K562 (cell line): Measurements from ENCODE around the gene HSPA1L. TPM values are rescaled to one million over a fixed set of nuclear protein-coding genes. Genes with fewer than 3 reads are reported as not detected.
A peak's percentile ranks its signal among the peaks of the same experiment; 100 is the strongest.

Experiments
- BRD9 ChIP-seq: fragments of 450-650 bp; IDR thresholded peaks from 2 replicates; pipeline ENCODE4 v1.6.1; 2018; ENCODE audit warnings: low read depth; ENCODE audit not compliant: partially characterized antibody
- GABPB1 ChIP-seq: sonication (generic); formaldehyde crosslinking; IDR thresholded peaks from 2 replicates; pipeline ENCODE4 v1.8.0; 2022; ENCODE audit warnings: mild to moderate bottlenecking, missing genetic modification reagents
- KAT2B ChIP-seq: IDR thresholded peaks from one replicate; pipeline ENCODE4 v1.6.1; 2012; ENCODE audit warnings: low read depth, mild to moderate bottlenecking, control low read depth, inconsistent platforms, low read length, moderate library complexity
- POLR2AphosphoS5 ChIP-seq: IDR thresholded peaks from 2 replicates; pipeline ENCODE4 v1.6.1; 2011; ENCODE audit warnings: mild to moderate bottlenecking, low read depth, low read length, moderate library complexity; ENCODE audit not compliant: control insufficient read depth, insufficient read depth
- POLR3G ChIP-seq: IDR thresholded peaks from 2 replicates; pipeline ENCODE4 v1.6.1; 2011; ENCODE audit not compliant: insufficient read length, insufficient replicate concordance; ENCODE audit errors: extremely low read depth
- RB1 ChIP-seq: fragments of 450-650 bp; IDR thresholded peaks from 2 replicates; pipeline ENCODE4 v1.6.1; 2017; ENCODE audit warnings: low read depth, mild to moderate bottlenecking
- RCOR1 ChIP-seq, 2 experiments: IDR thresholded peaks; 2 replicates each; pipeline ENCODE4 v1.6.1; 2012; ENCODE audit warnings: low read depth in 2 of 2, low read length in 2 of 2, borderline replicate concordance in 1 of 2, improper control_type of control experiment in 1 of 2
- SMARCA4 ChIP-seq: fragments of 450-650 bp; IDR thresholded peaks from 2 replicates; pipeline ENCODE4 v1.6.1; 2016
- polyA plus RNA-seq, 8 experiments: library from polyadenylated mRNA; depleted of rRNA in 4 of 8; stranded (reverse) in 5 of 8; unstranded in 3 of 8; fragments of >200 nt; fragmentation: Nextera tagmentation in 2 of 8; fragmentation: Illumina TruSeq in 1 of 8; extraction: Ambion mirVana in 2 of 8; extraction: Trizol in 1 of 8; gene quantifications; 2 replicates each; pipeline versions ENCODE4 v1.2.1 to v1.2.3, GENCODE V29; 2011 to 2014; ENCODE audit warnings: inconsistent platforms in 1 of 8, missing spikeins in 1 of 8
- total RNA-seq, 7 experiments: library from RNA; depleted of rRNA in 6 of 7; stranded (reverse); fragments of >200 nt in 6 of 7; fragmentation: Illumina TruSeq in 2 of 7; extraction: Trizol in 2 of 7; gene quantifications; 2 replicates each; pipeline versions ENCODE4 v1.2.1 to v1.2.3, GENCODE V29; 2011 to 2021; ENCODE audit warnings: low replicate concordance in 1 of 7
- TF ChIP-seq, protein P1 (sequence below), 2 experiments: fragments of 450-650 bp; formaldehyde crosslinking in 1 of 2; IDR thresholded peaks; 2 replicates each; pipeline versions ENCODE4 v1.4.0 to v1.6.1; 2014 to 2020; ENCODE audit warnings: mild to moderate bottlenecking in 2 of 2, borderline replicate concordance in 1 of 2, low read depth in 1 of 2
- TF ChIP-seq, protein P2 (sequence below): sonication (generic); formaldehyde crosslinking; IDR thresholded peaks from 2 replicates; pipeline ENCODE4 v1.8.1; 2023; ENCODE audit warnings: mild to moderate bottlenecking, missing genetic modification reagents
- TF ChIP-seq, protein P3 (sequence below): IDR thresholded peaks from 2 replicates; pipeline ENCODE4 v1.6.1; 2011; ENCODE audit not compliant: insufficient read length; ENCODE audit errors: extremely low read depth
- TF ChIP-seq, protein P4 (sequence below): fragments of 250-450 bp; sonication (Bioruptor Pico); IDR thresholded peaks from 2 replicates; pipeline ENCODE4 v1.8.0; 2021; ENCODE audit warnings: moderate library complexity, mild to moderate bottlenecking, inconsistent platforms

The HSPA1L gene
- total and polyA plus RNA-seq, 9 of the 15 experiments (the other 6 are each of a cell fraction or from before 2014, with no cell fraction given): 0.14 to 2.1 (median 1.3) TPM

DNA sequence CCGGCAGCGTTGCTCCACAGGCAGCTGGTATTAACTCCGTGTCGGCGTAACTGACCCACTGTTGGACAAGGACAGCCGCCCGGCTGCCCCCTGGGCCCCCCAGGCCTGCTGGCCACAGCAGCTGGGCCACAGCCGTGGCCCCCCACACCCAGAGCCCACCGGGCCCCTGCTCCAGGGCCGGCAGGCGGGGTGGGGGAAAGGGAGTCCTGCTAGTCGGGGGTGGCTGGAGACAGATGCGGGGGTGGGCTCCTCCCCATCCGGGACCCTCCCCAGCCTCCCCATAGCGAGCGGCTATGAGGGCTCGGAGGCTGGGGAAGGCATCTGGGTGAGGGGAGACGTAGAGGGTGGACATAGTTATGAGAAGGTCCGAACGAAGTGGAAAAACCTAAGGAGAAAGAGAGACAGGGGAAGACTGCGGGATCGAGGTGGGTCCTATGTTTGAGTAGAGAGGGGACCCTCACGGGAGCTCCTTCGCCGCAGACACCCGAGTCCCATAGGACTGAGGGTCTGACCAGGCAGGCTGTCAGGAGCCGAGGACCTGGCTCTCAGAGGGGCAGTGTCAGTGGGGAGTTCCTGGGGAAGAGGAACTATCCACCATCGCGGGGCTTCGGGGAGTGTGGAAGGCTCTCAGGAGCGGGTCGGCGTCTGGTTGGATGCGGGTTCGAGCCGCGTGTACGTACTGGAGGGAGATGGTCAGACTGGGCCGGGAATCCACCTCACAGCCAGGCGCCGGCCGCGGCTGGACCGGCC is 20.0 kb downstream of the HSPA1L start (continued):
- TF ChIP-seq, protein P1, sequence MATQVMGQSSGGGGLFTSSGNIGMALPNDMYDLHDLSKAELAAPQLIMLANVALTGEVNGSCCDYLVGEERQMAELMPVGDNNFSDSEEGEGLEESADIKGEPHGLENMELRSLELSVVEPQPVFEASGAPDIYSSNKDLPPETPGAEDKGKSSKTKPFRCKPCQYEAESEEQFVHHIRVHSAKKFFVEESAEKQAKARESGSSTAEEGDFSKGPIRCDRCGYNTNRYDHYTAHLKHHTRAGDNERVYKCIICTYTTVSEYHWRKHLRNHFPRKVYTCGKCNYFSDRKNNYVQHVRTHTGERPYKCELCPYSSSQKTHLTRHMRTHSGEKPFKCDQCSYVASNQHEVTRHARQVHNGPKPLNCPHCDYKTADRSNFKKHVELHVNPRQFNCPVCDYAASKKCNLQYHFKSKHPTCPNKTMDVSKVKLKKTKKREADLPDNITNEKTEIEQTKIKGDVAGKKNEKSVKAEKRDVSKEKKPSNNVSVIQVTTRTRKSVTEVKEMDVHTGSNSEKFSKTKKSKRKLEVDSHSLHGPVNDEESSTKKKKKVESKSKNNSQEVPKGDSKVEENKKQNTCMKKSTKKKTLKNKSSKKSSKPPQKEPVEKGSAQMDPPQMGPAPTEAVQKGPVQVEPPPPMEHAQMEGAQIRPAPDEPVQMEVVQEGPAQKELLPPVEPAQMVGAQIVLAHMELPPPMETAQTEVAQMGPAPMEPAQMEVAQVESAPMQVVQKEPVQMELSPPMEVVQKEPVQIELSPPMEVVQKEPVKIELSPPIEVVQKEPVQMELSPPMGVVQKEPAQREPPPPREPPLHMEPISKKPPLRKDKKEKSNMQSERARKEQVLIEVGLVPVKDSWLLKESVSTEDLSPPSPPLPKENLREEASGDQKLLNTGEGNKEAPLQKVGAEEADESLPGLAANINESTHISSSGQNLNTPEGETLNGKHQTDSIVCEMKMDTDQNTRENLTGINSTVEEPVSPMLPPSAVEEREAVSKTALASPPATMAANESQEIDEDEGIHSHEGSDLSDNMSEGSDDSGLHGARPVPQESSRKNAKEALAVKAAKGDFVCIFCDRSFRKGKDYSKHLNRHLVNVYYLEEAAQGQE (IDR thresholded peaks at IDR 0.05; ENCODE audit: borderline replicate concordance): no peak
- TF ChIP-seq, protein P1 (CRISPR knock-in tag; IDR thresholded peaks at IDR 0.05; ENCODE audit: low read depth): 0 out of 2 replicates have a peak, but pooled peaks have one; percentile 33
- TF ChIP-seq RB1: no peak; the same call in 1 of the 2 replicates
- peak; percentile 53; the same call in 1 of the 2 replicates for TF ChIP-seq POLR2AphosphoS5
- TF ChIP-seq, protein P2, sequence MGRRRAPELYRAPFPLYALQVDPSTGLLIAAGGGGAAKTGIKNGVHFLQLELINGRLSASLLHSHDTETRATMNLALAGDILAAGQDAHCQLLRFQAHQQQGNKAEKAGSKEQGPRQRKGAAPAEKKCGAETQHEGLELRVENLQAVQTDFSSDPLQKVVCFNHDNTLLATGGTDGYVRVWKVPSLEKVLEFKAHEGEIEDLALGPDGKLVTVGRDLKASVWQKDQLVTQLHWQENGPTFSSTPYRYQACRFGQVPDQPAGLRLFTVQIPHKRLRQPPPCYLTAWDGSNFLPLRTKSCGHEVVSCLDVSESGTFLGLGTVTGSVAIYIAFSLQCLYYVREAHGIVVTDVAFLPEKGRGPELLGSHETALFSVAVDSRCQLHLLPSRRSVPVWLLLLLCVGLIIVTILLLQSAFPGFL (CRISPR knock-in tag): no peak
- TF ChIP-seq SMARCA4: no peak
- TF ChIP-seq POLR3G: no peak
- TF ChIP-seq KAT2B: no peak
- TF ChIP-seq BRD9: peak; percentile 79
- TF ChIP-seq, protein P3, sequence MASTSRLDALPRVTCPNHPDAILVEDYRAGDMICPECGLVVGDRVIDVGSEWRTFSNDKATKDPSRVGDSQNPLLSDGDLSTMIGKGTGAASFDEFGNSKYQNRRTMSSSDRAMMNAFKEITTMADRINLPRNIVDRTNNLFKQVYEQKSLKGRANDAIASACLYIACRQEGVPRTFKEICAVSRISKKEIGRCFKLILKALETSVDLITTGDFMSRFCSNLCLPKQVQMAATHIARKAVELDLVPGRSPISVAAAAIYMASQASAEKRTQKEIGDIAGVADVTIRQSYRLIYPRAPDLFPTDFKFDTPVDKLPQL: no peak
- peak; percentile 22; the same call in 1 of the 2 replicates for TF ChIP-seq GABPB1 (CRISPR knock-in tag)
- TF ChIP-seq RCOR1 (IDR thresholded peaks at IDR 0.05; ENCODE audit: borderline replicate concordance in 1 of 2, low read depth in 2 of 2, low read length in 2 of 2): no peak
- TF ChIP-seq, protein P4, sequence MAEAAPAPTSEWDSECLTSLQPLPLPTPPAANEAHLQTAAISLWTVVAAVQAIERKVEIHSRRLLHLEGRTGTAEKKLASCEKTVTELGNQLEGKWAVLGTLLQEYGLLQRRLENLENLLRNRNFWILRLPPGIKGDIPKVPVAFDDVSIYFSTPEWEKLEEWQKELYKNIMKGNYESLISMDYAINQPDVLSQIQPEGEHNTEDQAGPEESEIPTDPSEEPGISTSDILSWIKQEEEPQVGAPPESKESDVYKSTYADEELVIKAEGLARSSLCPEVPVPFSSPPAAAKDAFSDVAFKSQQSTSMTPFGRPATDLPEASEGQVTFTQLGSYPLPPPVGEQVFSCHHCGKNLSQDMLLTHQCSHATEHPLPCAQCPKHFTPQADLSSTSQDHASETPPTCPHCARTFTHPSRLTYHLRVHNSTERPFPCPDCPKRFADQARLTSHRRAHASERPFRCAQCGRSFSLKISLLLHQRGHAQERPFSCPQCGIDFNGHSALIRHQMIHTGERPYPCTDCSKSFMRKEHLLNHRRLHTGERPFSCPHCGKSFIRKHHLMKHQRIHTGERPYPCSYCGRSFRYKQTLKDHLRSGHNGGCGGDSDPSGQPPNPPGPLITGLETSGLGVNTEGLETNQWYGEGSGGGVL (CRISPR knock-in tag): no peak
